Colon (tissue), 2 donors: ENCODE measurements around the gene LBR.
"Not testable (repeated sequence)": the region's sequence is repeated elsewhere in the genome, so short reads cannot be mapped to it uniquely, and the experiment has no call there.

Source experiments
- FAIRE-seq: peaks from 2 replicates; lab custom pipeline; 2012; peaks lifted over from hg19 to GRCh38; lab: Jason Lieb, UNC
- donor health status: control.
- donor health status: control.

LBR gene

GRCh38 chr1:225422795-225423517, 4.9 kb downstream of the LBR start:
- no peak for FAIRE-seq

- no peak for FAIRE-seq
Observed at GRCh38 chr1:225422031-225422605, 5.7 kb downstream of the LBR start.

GRCh38 chr1:225418598-225418997, 9.2 kb downstream of the LBR start:
- no peak for FAIRE-seq

GRCh38 chr1:225418059-225418458, 9.8 kb downstream of the LBR start:
- FAIRE-seq, result no peak

- FAIRE-seq, result no peak
Observed at GRCh38 chr1:225415967-225416745, 11.7 kb downstream of the LBR start.

- FAIRE-seq, result no peak
Observed at GRCh38 chr1:225415307-225415706, 12.5 kb downstream of the LBR start.

- FAIRE-seq, result no peak
Observed at GRCh38 chr1:225413708-225414375, 14.0 kb downstream of the LBR start.

GRCh38 chr1:225412803-225413351, 15.0 kb downstream of the LBR start:
- FAIRE-seq, result no peak

- no peak for FAIRE-seq
Observed at GRCh38 chr1:225412321-225412720, 15.5 kb downstream of the LBR start.

- FAIRE-seq, result no peak
Observed at GRCh38 chr1:225410036-225410435, 17.8 kb downstream of the LBR start.

- no peak for FAIRE-seq
Observed at GRCh38 chr1:225409051-225409450, 18.8 kb downstream of the LBR start.

- FAIRE-seq, result no peak
Observed at GRCh38 chr1:225408249-225408648, 19.6 kb downstream of the LBR start.

- FAIRE-seq, result no peak
Observed at GRCh38 chr1:225407755-225408154, 20.1 kb downstream of the LBR start.

- FAIRE-seq, result no peak
Observed at GRCh38 chr1:225406976-225407725, 20.7 kb downstream of the LBR start.

GRCh38 chr1:225400968-225401367, 26.9 kb downstream of the LBR start:
- no peak for FAIRE-seq

- no peak for FAIRE-seq
Observed at GRCh38 chr1:225396357-225396756, 31.5 kb downstream of the LBR start.

GRCh38 chr1:225389843-225390242, 38.0 kb downstream of the LBR start:
- no peak for FAIRE-seq

- no peak for FAIRE-seq
Observed at GRCh38 chr1:225388372-225388771, 39.5 kb downstream of the LBR start.

GRCh38 chr1:225386860-225387259, 41.0 kb downstream of the LBR start:
- not testable (repeated sequence) for FAIRE-seq

GRCh38 chr1:225380691-225381090, 47.1 kb downstream of the LBR start:
- FAIRE-seq, result no peak

- FAIRE-seq, result no peak
Observed at GRCh38 chr1:225378880-225379279, 49.0 kb downstream of the LBR start.

GRCh38 chr1:225374996-225375395, 52.8 kb downstream of the LBR start:
- no peak for FAIRE-seq
